Mesenchymal stem cell (in vitro differentiated cells and primary cell): Measurements from ENCODE around the gene LTF.

Experiments
- DNase-seq: peaks from one replicate; pipeline ENCODE4 v3.0.0-alpha.2; 2013
- H2AFZ ChIP-seq: one replicate; pipeline ENCODE4 v1.6.1; 2013; ENCODE audit warnings: low read depth, mild to moderate bottlenecking, control low read depth, inconsistent platforms, low read length, moderate library complexity
- H2AK5ac ChIP-seq: 2 replicates; pipeline ENCODE4 v1.6.1; 2013; ENCODE audit warnings: low read length, moderate library complexity, mild to moderate bottlenecking, inconsistent platforms; ENCODE audit not compliant: severe bottlenecking
- H2BK120ac ChIP-seq: one replicate; pipeline ENCODE4 v1.6.1; 2013; ENCODE audit warnings: low read depth, mild to moderate bottlenecking, inconsistent platforms, low read length, moderate library complexity
- H2BK12ac ChIP-seq, 2 experiments: one replicate each; pipeline ENCODE4 v1.6.1; 2013; ENCODE audit warnings: inconsistent platforms in 2 of 2, low read length in 2 of 2, mild to moderate bottlenecking in 2 of 2, moderate library complexity in 2 of 2, control low read depth in 1 of 2
- H2BK15ac ChIP-seq: one replicate; pipeline ENCODE4 v1.6.1; 2013; ENCODE audit warnings: mild to moderate bottlenecking, low read depth, inconsistent platforms; ENCODE audit not compliant: poor library complexity, severe bottlenecking
- H2BK5ac ChIP-seq: 2 replicates; pipeline ENCODE4 v1.6.1; 2013; ENCODE audit warnings: low read depth, mild to moderate bottlenecking, low read length, control low read depth, inconsistent platforms; ENCODE audit not compliant: poor library complexity, severe bottlenecking
- H3K14ac ChIP-seq, 2 experiments: one replicate each; pipeline ENCODE4 v1.6.1; 2013; ENCODE audit warnings: inconsistent platforms in 2 of 2, low read length in 2 of 2, control low read depth in 1 of 2, mild to moderate bottlenecking in 1 of 2, moderate library complexity in 1 of 2
- H3K18ac ChIP-seq, 2 experiments: one replicate each; pipeline ENCODE4 v1.6.1; 2013; ENCODE audit warnings: inconsistent platforms in 2 of 2, low read length in 2 of 2, control low read depth in 1 of 2, low read depth in 1 of 2, mild to moderate bottlenecking in 1 of 2
- H3K23ac ChIP-seq, 2 experiments: one replicate each; pipeline ENCODE4 v1.6.1; 2013; ENCODE audit warnings: inconsistent platforms in 2 of 2, low read length in 2 of 2, mild to moderate bottlenecking in 2 of 2, moderate library complexity in 2 of 2, control low read depth in 1 of 2
- H3K27ac ChIP-seq: 2 replicates; pipeline ENCODE4 v1.5.1; 2013; ENCODE audit warnings: mild to moderate bottlenecking, moderate library complexity, low read length, control low read depth, inconsistent platforms; ENCODE audit not compliant: poor library complexity, severe bottlenecking
- H3K27me3 ChIP-seq, 2 experiments: 2 replicates each; pipeline versions ENCODE4 v1.6.1 to v1.7.0; 2013; ENCODE audit warnings: low read length in 2 of 2, mild to moderate bottlenecking in 2 of 2, moderate library complexity in 2 of 2, control low read depth in 1 of 2, inconsistent platforms in 1 of 2; ENCODE audit not compliant: control insufficient read depth in 1 of 2, insufficient read depth in 1 of 2
- H3K36me3 ChIP-seq, 2 experiments: 2 replicates each; pipeline versions ENCODE4 v1.6.1 to v1.7.0; 2013; ENCODE audit warnings: low read length in 2 of 2, control low read depth in 1 of 2, inconsistent platforms in 1 of 2, low read depth in 1 of 2, mild to moderate bottlenecking in 1 of 2; ENCODE audit not compliant: insufficient read depth in 2 of 2, control insufficient read depth in 1 of 2
- H3K4ac ChIP-seq, 2 experiments: one replicate each; pipeline ENCODE4 v1.6.1; 2013; ENCODE audit warnings: inconsistent platforms in 2 of 2, low read length in 2 of 2, mild to moderate bottlenecking in 2 of 2, moderate library complexity in 2 of 2, control low read depth in 1 of 2, low read depth in 1 of 2
- H3K4me1 ChIP-seq: 2 replicates; pipeline ENCODE4 v1.6.1; 2013; ENCODE audit warnings: low read depth, low read length, control low read depth; ENCODE audit not compliant: control insufficient read depth, insufficient read depth
- H3K4me2 ChIP-seq: 2 replicates; pipeline ENCODE4 v1.6.1; 2013; ENCODE audit warnings: low read length, mild to moderate bottlenecking, inconsistent platforms; ENCODE audit not compliant: poor library complexity, severe bottlenecking
- H3K4me3 ChIP-seq, 2 experiments: 2 replicates each; pipeline versions ENCODE4 v1.5.1 to v1.7.0; 2013; ENCODE audit warnings: low read length in 2 of 2, mild to moderate bottlenecking in 2 of 2, control low read depth in 1 of 2, low read depth in 1 of 2; ENCODE audit not compliant: insufficient read depth in 1 of 2
- H3K79me1 ChIP-seq: replicated peaks from 2 replicates; pipeline ENCODE4 v1.6.1; 2013; ENCODE audit warnings: mild to moderate bottlenecking, control low read depth, low read length, inconsistent platforms; ENCODE audit not compliant: poor library complexity, severe bottlenecking
- H3K9ac ChIP-seq: 2 replicates; pipeline ENCODE4 v1.7.0; 2013; ENCODE audit warnings: mild to moderate bottlenecking, low read length, moderate library complexity
- H3K9me3 ChIP-seq: 2 replicates; pipeline ENCODE4 v1.7.0; 2013; ENCODE audit warnings: mild to moderate bottlenecking, low read length; ENCODE audit not compliant: control insufficient read depth
- H4K8ac ChIP-seq: one replicate; pipeline ENCODE4 v1.6.1; 2013; ENCODE audit warnings: inconsistent platforms, mild to moderate bottlenecking, low read length, moderate library complexity
- H4K91ac ChIP-seq: one replicate; pipeline ENCODE4 v1.6.1; 2013; ENCODE audit warnings: mild to moderate bottlenecking, low read length, inconsistent platforms
- WGBS: methylation state at CpG from one replicate; pipeline ENCODE4 v1.1.7; 2013; ENCODE audit warnings: mixed read lengths; 5-methylcytosine and 5-hydroxymethylcytosine counted together

Gene LTF

DNA sequence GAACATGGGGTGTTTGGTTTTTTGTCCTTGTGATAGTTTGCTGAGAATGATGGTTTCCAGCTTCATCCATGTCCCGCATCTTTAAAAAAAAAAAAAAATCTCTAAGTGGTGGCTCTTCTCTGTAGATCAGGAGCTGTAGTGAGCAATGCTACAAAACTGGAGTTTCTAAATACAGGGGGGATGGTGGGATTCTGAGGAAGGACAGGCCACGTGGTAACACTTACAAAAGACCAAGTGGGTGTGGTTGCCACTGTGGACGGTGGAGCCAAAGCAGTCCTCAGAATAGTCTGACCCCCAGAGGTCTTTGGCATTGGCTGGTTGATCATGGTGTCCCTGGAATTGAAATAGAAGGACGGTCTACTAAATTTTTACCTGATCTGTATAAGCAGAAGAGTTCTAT is 50.0 kb downstream of the LTF start:
- Histone ChIP-seq H2BK12ac (no peak overlapping the region), H3K4me1 (no peaks in the 10 kb centered on the region), H2AK5ac (no peak overlapping the region), H2BK120ac (no peak overlapping the region), H3K14ac (no peak overlapping the region), H3K79me1 (no peaks in the 10 kb centered on the region), H4K8ac (no peak overlapping the region), H2AFZ (no peak overlapping the region), H3K9me3 (no peaks in the 10 kb centered on the region), H4K91ac (no peak overlapping the region), H3K27me3 (no peaks in the 10 kb centered on the region), H3K9ac (no peak overlapping the region), H3K36me3 (no peaks in the 10 kb centered on the region), H2BK5ac (no peak overlapping the region), H3K4ac (no peak overlapping the region), H3K23ac (no peak overlapping the region), H3K27ac (no peak overlapping the region), H3K4me2 (no peak overlapping the region), H3K18ac (no peak overlapping the region), H2BK15ac (no peak overlapping the region), H3K4me3 (no peak overlapping the region)
- WGBS, result 83% methylated on average over 4 of the region's 4 CpGs
- no peak for DNase-seq

DNA sequence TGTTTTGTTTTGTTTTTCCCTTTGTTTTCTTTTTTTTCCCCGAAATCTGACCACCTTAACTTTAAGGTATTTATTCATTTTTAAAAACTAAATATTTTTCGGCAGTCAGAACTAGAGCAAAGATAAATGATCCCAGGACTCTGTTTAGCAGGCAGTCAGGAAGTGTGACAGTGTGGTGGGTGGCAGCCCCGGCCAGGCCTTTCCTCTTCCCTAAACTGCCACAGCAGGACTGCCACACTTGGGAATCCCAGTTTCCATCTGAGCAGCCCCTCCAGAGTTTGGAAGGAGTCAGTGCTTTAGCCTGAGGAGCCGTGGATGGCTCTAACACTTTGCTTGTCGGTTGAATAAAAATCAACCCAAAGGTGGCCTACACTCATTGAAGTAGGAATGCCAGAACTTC is 50.8 kb downstream of the LTF start:
- WGBS, result 82% methylated on average over 4 of the region's 5 CpGs
- H3K27me3 ChIP-seq, result no peaks in the 10 kb centered on the region

DNA sequence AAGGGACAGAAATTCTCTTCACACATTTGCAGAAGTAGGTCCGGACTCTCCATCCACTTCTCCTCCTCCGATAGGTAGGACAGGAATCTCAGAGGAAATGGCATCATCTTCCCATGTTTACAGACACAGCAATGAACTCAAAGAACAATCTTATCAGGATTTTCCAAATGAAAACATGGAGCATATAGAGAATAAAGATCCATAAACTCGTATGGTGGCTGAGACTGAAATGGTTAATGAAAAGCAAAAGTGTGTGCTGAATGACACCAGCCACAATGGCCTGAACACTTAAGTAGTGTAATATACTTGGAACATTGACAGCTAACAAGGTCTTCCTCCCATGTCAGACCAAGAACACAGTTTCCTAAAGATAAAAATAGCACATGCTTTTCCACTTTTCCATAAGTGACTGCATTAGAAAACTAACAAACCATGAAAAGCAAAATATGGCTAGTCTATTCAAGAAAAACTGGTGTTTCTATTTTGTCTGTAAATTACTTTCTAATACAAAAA is 51.9 kb downstream of the LTF start:
- Histone ChIP-seq H3K27me3 (no peaks in the 10 kb centered on the region), H3K9me3 (no peaks in the 10 kb centered on the region), H3K18ac (no peak overlapping the region), H3K4me1 (peaks cover 2% of the 10 kb centered on the region), H4K8ac (no peak overlapping the region), H2BK15ac (no peak overlapping the region), H3K27ac (no peak overlapping the region), H3K4me3 (no peak overlapping the region), H2BK5ac (no peak overlapping the region), H2AK5ac (no peak overlapping the region), H2BK12ac (no peak overlapping the region), H3K36me3 (no peaks in the 10 kb centered on the region), H3K4ac (no peak overlapping the region), H4K91ac (no peak overlapping the region), H3K14ac (no peak overlapping the region), H3K4me2 (no peak overlapping the region), H2AFZ (no peak overlapping the region), H3K9ac (no peak overlapping the region), H3K79me1 (no peaks in the 10 kb centered on the region), H2BK120ac (no peak overlapping the region), H3K23ac (no peak overlapping the region)
- WGBS, result 45% methylated on average over 3 of the region's 3 CpGs
- DNase-seq, result no peak

More for the DNA sequence above, 50.8 kb downstream of the LTF start:
- no peak overlapping the region for H3K9ac ChIP-seq
- H3K14ac ChIP-seq, result no peak overlapping the region
- no peak for DNase-seq
- no peak overlapping the region for H3K18ac ChIP-seq
- H4K91ac ChIP-seq, result no peak overlapping the region
- no peak overlapping the region for H3K4me2 ChIP-seq
- no peak overlapping the region for H4K8ac ChIP-seq
- no peaks in the 10 kb centered on the region for H3K4me1 ChIP-seq
- H2AK5ac ChIP-seq, result no peak overlapping the region
- H3K27ac ChIP-seq, result no peak overlapping the region
- H3K4ac ChIP-seq, result no peak overlapping the region
- no peak overlapping the region for H2BK15ac ChIP-seq
- H3K36me3 ChIP-seq, result no peaks in the 10 kb centered on the region
- no peak overlapping the region for H3K23ac ChIP-seq
- no peak overlapping the region for H2BK5ac ChIP-seq
- no peaks in the 10 kb centered on the region for H3K9me3 ChIP-seq
- H3K4me3 ChIP-seq, result no peak overlapping the region
- H2BK12ac ChIP-seq, result no peak overlapping the region
- no peaks in the 10 kb centered on the region for H3K79me1 ChIP-seq
- no peak overlapping the region for H2AFZ ChIP-seq
- no peak overlapping the region for H2BK120ac ChIP-seq

DNA sequence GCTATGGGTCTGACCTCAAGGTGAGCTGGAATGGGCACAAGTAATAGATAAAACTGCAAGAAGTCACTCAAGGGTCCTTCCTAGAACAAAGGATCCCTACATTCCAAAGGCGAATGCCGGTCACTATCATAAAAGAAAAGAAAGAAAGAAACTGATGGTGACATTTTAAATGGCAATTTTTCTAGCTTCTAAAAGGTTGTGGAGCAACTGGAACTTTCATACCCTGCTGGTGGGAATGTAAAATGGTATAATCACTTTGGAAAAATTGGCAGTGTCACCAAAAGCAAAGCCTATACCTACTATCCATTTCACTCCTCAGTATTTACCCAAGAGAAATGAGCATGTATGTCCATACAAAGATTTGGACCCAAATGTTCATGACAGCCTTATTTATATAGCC is 53.4 kb downstream of the LTF start:
- DNase-seq, result no peak
- no peaks in the 10 kb centered on the region for H3K27me3 ChIP-seq
- H4K8ac ChIP-seq, result no peak overlapping the region
- H2BK120ac ChIP-seq, result no peak overlapping the region
- no peak overlapping the region for H3K4me2 ChIP-seq
- H3K36me3 ChIP-seq, result no peaks in the 10 kb centered on the region
- H3K27ac ChIP-seq, result no peak overlapping the region
- no CpG with 5 or more reads among the region's 2 CpGs for WGBS
- no peak overlapping the region for H2BK15ac ChIP-seq
- H3K4me1 ChIP-seq, result peaks cover 11% of the 10 kb centered on the region
- no peak overlapping the region for H2BK12ac ChIP-seq
- no peak overlapping the region for H2AFZ ChIP-seq
- H3K23ac ChIP-seq, result no peak overlapping the region
- H3K9me3 ChIP-seq, result no peaks in the 10 kb centered on the region
- H3K14ac ChIP-seq, result no peak overlapping the region
- no peak overlapping the region for H2AK5ac ChIP-seq
- H3K18ac ChIP-seq, result no peak overlapping the region
- no peak overlapping the region for H4K91ac ChIP-seq
- H2BK5ac ChIP-seq, result no peak overlapping the region
- no peaks in the 10 kb centered on the region for H3K79me1 ChIP-seq
- no peak overlapping the region for H3K9ac ChIP-seq
- H3K4ac ChIP-seq, result no peak overlapping the region
- H3K4me3 ChIP-seq, result no peak overlapping the region
